HG03103 (cell line): Measurements from ENCODE around the gene POLR2J.

Experiments used
- ATAC-seq: cut with Tn5 transposase; IDR thresholded peaks from one replicate; pipeline ENCODE4 v1.9.1; 2021; ENCODE audit warnings: low read depth; ENCODE audit not compliant: unreplicated experiment

POLR2J gene

GRCh38 chr7:102444961-102445673 is 33.6 kb downstream of the POLR2J start:
- ATAC-seq = peak; percentile 42

GRCh38 chr7:102439963-102440795 is 38.5 kb downstream of the POLR2J start:
- no peak for ATAC-seq

GRCh38 chr7:102436118-102436517 is 42.6 kb downstream of the POLR2J start:
- ATAC-seq = no peak

DNA sequence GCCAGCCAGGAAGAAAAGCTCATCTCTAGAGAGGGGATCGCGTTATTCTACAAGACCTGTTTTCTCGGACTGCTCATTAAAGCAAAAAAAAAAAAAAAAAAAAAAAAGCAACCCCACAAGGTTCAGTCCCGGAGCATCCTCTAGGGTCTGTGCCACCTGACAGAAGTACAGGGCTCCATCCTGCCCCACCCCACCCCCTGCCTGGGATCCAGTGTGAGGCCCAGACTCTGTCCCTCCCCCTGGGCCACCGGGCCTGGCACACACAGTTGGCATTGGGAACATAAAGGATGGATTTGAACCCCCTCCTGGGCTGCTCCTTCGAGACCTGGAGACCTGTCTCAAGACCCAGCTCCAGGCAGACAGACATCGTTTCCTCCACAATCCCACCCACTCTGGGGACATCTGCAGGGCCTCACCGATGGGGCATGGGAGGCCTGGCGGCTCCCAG is 44.7 kb downstream of the POLR2J start:
- no peak for ATAC-seq

- no peak for ATAC-seq
Measured at GRCh38 chr7:102433219-102434038, 45.3 kb downstream of the POLR2J start, which contains the start of gene ORAI2. ORAI2 (plus strand) TSS chr7:102433575; CDS start chr7:102438957, 5,382 bp downstream.

DNA sequence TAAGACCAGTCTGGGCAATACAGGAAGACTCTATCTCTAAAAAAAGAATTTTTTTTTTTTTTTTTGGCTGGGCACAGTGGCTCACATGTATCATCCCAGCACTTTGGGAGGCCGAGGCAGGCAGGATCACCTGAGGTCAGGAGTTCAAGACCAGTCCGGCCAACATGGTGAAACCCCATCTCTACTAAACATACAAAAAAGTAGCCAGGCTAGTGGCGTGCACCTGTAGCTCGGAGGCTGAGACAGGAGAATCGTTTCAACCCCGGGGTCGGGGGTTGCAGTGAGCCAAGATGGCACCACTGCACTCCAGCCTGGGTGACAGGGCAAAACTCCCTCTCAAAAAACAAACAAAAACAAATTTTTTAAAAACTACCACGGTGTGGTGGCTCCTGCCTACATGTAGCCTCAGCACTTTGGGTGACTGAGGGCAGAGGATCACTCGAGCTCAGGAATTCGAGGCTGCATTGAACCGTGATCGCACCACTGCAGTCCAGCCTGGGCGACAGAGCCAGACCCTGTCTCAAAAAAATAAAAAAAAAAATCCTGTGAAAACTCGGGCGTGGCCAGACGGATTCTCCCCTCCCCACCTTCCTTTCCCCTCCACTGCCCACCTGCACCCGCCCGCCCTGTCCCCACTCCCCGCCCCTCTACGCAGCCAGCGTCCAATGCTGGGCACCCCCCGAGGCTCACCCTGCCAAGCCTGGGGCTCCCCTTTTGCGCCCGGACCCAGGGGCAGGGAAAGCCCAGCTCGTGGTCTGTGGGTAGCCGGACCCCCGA is 46.1 kb downstream of the POLR2J start:
- ATAC-seq = no peak

GRCh38 chr7:102431617-102432298 is 47.0 kb downstream of the POLR2J start:
- ATAC-seq = no peak

DNA sequence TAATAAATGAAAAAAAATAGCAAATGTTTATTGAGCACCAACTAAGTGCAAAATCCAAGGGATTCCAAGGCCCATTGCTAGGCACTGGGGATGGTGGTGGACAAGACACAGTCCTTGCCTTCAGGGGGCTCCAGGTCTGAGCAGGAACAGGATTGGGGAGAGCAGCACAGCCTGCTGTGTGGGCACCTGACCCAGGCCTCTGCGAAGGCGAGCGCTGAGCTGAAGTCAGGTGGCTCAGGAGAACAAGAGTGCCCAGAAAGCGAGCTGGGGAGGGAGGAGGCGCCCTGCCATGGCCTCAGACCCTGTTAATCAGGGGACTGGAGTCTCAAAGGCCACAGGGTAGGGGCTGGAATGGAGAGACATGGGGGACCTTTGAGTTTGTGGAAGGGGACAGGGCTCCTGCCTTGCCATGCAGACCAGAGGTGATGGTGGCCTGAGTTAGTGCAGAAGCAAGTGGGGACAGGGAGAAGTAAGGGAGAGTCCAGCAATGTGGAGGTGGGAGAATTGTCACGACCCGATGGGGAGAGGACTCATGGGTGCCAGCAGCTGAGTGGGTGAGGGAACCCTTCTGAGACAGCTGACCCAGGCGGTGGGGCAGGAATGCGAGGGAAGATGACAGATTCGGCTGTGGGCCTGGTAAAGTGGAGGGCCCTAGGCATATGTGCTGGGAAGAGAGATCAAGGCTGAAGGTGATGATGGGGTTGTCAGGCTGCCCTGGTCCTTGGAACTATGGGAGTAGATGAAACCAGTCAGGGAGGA is 49.4 kb downstream of the POLR2J start:
- ATAC-seq = no peak

DNA sequence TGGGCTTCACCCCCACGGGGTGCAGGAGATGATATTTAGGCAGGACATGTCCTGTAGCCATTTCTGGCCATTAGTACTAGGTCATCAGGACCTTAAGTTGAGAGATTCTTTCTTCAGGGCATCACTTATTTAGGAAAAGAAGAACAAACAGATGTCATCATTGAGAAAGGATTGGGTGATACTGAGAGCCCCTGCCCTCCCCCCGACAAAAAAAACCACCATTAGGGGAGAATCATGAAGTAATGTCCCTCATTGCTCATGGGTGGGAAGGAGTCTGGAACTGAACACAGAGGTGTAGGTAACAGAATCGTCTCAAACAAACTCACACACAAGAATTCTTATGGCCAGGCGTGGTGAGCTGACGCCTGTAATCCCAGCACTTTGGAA is 51.7 kb downstream of the POLR2J start:
- ATAC-seq = no peak

GRCh38 chr7:102426268-102427018 is 52.3 kb downstream of the POLR2J start:
- peak; percentile 47 for ATAC-seq

DNA sequence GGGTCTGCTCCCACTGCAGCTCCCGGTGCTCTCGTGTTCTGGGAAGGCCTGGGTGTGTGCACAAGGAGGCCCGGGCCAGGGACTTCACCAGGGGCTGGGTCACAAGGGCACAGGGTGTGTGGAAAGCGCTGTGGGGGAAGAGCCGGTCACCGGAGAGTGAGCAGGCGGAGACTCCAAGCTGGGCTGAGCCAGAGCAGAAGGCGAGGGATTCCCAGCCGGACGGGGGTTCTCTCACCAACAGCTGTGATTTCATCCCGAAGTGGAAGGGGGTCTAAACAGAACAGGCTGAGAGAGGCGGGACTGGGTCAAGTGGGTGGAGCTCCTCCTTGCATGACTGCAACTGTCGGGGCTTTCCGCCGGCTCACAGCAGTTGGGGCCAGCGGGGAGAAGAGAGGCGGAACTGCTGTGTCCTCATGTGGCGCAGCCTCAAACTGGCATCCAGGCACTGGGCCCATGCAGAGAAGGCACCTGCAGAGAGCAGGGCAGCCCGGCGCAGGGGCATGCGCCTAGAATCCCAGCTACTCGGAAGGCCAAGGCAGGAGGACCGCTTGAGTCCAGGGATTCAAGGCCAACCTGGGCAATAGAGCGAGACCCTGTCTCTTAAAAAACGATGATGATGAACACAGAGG is 53.0 kb downstream of the POLR2J start:
- peak; percentile 49 for ATAC-seq

- ATAC-seq = no peak
Measured at GRCh38 chr7:102424787-102425218, 53.9 kb downstream of the POLR2J start.

DNA sequence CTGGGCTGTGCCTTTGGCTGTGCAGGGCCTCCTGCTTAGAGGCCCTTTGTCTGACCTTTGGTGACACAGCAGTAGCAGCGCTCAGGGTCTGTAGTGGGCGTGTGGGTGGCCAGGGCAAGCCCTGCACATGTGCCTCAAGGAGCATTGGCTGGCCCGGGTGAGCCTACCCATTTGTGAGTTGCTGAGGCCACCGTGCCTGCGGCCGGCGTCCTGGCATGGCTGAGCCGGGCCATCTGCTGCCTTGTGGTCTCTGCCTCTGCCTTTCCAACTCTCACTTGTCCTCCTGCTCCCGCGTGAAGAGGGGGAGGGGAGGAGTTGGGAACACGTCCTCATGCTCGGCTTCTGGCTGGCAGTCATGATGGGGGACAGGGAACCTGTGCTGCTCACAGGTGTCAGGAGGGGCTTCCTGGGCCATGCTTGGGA is 54.6 kb downstream of the POLR2J start:
- ATAC-seq = no peak
